Measurements from ENCODE around the gene CCL3. TPM values are rescaled to one million over a fixed set of nuclear protein-coding genes. Genes with fewer than 3 reads are reported as not detected.

CCL3 gene
- total RNA-seq, 1 experiment from 2014 or later, result 0.98 TPM

DNA sequence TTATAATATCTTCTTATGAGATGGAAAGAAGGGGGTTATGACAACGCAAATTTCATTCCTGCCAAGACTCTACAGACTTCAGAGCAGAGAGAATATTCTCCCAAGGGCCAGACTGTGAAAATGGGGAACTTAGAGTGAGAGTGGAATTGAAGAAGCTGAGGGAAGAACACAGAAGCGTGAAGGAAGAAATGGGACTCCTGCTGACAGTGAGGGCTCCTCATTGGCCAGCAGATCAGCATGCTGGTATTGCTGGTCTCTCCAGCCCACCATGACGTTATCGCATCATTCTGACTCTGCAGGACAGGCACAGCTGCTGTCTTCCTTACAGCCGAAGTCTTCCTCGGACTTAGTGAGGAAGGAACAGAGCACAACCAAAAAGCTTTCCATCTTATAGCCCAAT is 38.0 kb upstream of the CCL3 start:
- no TSS peak for BruUV-seq (replicated peaks)
- no peaks in the 10 kb centered on the region for H3K79me2 ChIP-seq (ENCODE audit: insufficient read depth, low read length)
- peaks cover 9 to 17% of the 10 kb centered on the region in 2 experiments; a peak in 3 of 4 replicates for H3K9me3 ChIP-seq (ENCODE audit: control insufficient read depth in 1 of 2, insufficient read depth in 1 of 2, low read depth in 1 of 2, low read length in 2 of 2)
- no peak overlapping the region for H3K27ac ChIP-seq (ENCODE audit: low read depth, low read length)
- RAD21 ChIA-PET (ENCODE audit: low non-redundant PET in 1 of 2, low total read pairs in 2 of 2, uncharacterized antibody in 2 of 2, unreplicated experiment in 2 of 2), result no interaction called here
- DNase-seq (ENCODE audit: low read depth, low spot score) (no peak), ATAC-seq (no peak)
- no peaks in the 10 kb centered on the region for H4K20me1 ChIP-seq (ENCODE audit: insufficient read depth)
- H3K36me3 ChIP-seq (ENCODE audit: control insufficient read depth in 1 of 2, insufficient read depth in 2 of 2, low read length in 2 of 2), result no peaks in the 10 kb centered on the region
- intact Hi-C loops (cut with micrococcal nuclease), result no loop called here
- H2AFZ ChIP-seq (ENCODE audit: low read depth, low read length, poor library complexity, severe bottlenecking), result no peak overlapping the region
- H3K4me1 ChIP-seq (ENCODE audit: control insufficient read depth in 1 of 2, insufficient read depth in 2 of 2, low read length in 2 of 2), result no peaks in the 10 kb centered on the region
- H3K27me3 ChIP-seq (ENCODE audit: insufficient read depth, low read length), result 0 out of 2 replicates have a peak, but pooled peaks cover 7% of the 10 kb centered on the region
- H3K4me3 ChIP-seq (replicated peaks in 1 of 2; ENCODE audit: low read depth in 1 of 2, low read length in 2 of 2), result no peak overlapping the region
- no peak overlapping the region for H3K4me2 ChIP-seq (ENCODE audit: low read length)
- H3K9me2 ChIP-seq (ENCODE audit: insufficient read depth), result no peaks in the 10 kb centered on the region
- no peak overlapping the region for H3K9ac ChIP-seq (ENCODE audit: low read length)
- POLR2A ChIA-PET, result no interaction called here
- TF ChIP-seq, protein P1, sequence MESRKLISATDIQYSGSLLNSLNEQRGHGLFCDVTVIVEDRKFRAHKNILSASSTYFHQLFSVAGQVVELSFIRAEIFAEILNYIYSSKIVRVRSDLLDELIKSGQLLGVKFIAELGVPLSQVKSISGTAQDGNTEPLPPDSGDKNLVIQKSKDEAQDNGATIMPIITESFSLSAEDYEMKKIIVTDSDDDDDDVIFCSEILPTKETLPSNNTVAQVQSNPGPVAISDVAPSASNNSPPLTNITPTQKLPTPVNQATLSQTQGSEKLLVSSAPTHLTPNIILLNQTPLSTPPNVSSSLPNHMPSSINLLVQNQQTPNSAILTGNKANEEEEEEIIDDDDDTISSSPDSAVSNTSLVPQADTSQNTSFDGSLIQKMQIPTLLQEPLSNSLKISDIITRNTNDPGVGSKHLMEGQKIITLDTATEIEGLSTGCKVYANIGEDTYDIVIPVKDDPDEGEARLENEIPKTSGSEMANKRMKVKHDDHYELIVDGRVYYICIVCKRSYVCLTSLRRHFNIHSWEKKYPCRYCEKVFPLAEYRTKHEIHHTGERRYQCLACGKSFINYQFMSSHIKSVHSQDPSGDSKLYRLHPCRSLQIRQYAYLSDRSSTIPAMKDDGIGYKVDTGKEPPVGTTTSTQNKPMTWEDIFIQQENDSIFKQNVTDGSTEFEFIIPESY (IDR thresholded peaks at IDR 0.05; ENCODE audit: extremely low read depth, insufficient replicate concordance, low read length), result no peak
- TF ChIP-seq CBX3 (IDR thresholded peaks at IDR 0.05; ENCODE audit: low read depth), result no peak
- TF ChIP-seq TCF7L2 (IDR thresholded peaks at IDR 0.05; ENCODE audit: borderline replicate concordance, extremely low read depth, insufficient read depth, insufficient read length), result no peak
- TF ChIP-seq, protein P2, sequence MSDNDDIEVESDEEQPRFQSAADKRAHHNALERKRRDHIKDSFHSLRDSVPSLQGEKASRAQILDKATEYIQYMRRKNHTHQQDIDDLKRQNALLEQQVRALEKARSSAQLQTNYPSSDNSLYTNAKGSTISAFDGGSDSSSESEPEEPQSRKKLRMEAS (IDR thresholded peaks at IDR 0.05), result no peak
- no peak for TF ChIP-seq ZFX (IDR thresholded peaks at IDR 0.05)
- no peak for TF ChIP-seq EZH2phosphoT487 (IDR thresholded peaks at IDR 0.05; ENCODE audit: borderline replicate concordance)
- no peak for TF ChIP-seq YY1 (IDR thresholded peaks at IDR 0.05; ENCODE audit: extremely low read depth, insufficient replicate concordance, low read depth, low read length)
- no peak for TF ChIP-seq SIN3A (IDR thresholded peaks at IDR 0.05; ENCODE audit: low read depth)
- TF ChIP-seq ELF1 (IDR thresholded peaks at IDR 0.05; ENCODE audit: borderline replicate concordance, low read depth), result no peak
- no peak for TF ChIP-seq ZNF274 (IDR thresholded peaks at IDR 0.05; ENCODE audit: low read depth, low read length)
- TF ChIP-seq, protein P3, sequence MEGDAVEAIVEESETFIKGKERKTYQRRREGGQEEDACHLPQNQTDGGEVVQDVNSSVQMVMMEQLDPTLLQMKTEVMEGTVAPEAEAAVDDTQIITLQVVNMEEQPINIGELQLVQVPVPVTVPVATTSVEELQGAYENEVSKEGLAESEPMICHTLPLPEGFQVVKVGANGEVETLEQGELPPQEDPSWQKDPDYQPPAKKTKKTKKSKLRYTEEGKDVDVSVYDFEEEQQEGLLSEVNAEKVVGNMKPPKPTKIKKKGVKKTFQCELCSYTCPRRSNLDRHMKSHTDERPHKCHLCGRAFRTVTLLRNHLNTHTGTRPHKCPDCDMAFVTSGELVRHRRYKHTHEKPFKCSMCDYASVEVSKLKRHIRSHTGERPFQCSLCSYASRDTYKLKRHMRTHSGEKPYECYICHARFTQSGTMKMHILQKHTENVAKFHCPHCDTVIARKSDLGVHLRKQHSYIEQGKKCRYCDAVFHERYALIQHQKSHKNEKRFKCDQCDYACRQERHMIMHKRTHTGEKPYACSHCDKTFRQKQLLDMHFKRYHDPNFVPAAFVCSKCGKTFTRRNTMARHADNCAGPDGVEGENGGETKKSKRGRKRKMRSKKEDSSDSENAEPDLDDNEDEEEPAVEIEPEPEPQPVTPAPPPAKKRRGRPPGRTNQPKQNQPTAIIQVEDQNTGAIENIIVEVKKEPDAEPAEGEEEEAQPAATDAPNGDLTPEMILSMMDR (IDR thresholded peaks at IDR 0.05 in 2 of 3, conservative IDR thresholded peaks at IDR 0.05 in 1 of 3; ENCODE audit: borderline replicate concordance in 1 of 3, insufficient read depth in 1 of 3, low read depth in 2 of 3, low read length in 2 of 3), result no peak
- CTCF ChIA-PET, result interaction anchor here (2.2 kb wide), 1 partner anchor 21 kb away, joined by 12 read pairs; no protein-coding TSS in a partner anchor
